ENCODE measurements around the gene RPTOR. TPM values are rescaled to one million over a fixed set of nuclear protein-coding genes. Genes with fewer than 3 reads are reported as not detected.

The RPTOR gene
- total RNA-seq, 3 donors from 2014 or later (not counting 1 experiment from before 2014, with no cell fraction given), result 49.2 to 63.6 (median 55.4) TPM

DNA sequence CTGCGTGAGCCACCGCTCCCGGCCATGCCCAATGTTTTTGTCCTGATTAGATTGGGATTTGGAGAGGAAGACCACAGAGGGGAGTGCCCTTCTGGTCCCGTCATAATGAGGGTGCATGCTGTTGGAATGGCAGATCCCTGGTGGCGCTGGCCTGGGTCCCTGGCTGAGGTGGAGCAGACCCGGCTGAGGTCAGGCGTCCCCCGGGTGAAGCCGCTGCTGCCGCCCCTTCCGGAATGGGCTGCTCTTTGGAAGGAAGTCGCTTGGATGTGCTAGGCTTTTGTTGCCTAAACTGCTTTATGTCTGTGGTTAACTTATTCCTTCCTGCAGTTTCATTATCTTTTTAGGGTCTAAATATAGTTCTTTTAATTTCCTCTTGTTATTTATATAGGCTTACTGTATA lies 326.7 kb downstream of the RPTOR start:
- intact Hi-C loops (cut with micrococcal nuclease), result no loop called here
- Histone ChIP-seq H3K4me3 (ENCODE audit: low read length) (no peak overlapping the region), H3K27ac (ENCODE audit: low read length) (no peak overlapping the region), H3K27me3 (ENCODE audit: control insufficient read depth, insufficient read depth, low read length) (no peaks in the 10 kb centered on the region), H3K9me3 (ENCODE audit: control insufficient read depth, insufficient read depth, low read length) (no peaks in the 10 kb centered on the region), H3K4me1 (ENCODE audit: control insufficient read depth, insufficient read depth, low read length) (peaks cover 26% of the 10 kb centered on the region), H3K36me3 (ENCODE audit: control insufficient read depth, insufficient read depth, low read length) (no peaks in the 10 kb centered on the region)
- Mint-ChIP-seq H3K27ac (peak overlapping the region; percentile 29 to 64), H3K27me3 (ENCODE audit: low read depth in 2 of 2) (no peaks in the 10 kb centered on the region), H3K9me3 (no peaks in the 10 kb centered on the region), H3K36me3 (no peaks in the 10 kb centered on the region), H3K4me1 (peaks cover 32 to 34% of the 10 kb centered on the region in 2 donors), H3K4me3 (peak overlapping the region; percentile 71)
- peak in 1 of 2 donors; percentile 38 for DNase-seq
- peak in 2 of 3 donors; percentile 45 to 55 for ATAC-seq
- WGBS (ENCODE audit: insufficient coverage), result 24% methylated on average over 12 of the region's 12 CpGs
- TF ChIP-seq, protein P1, sequence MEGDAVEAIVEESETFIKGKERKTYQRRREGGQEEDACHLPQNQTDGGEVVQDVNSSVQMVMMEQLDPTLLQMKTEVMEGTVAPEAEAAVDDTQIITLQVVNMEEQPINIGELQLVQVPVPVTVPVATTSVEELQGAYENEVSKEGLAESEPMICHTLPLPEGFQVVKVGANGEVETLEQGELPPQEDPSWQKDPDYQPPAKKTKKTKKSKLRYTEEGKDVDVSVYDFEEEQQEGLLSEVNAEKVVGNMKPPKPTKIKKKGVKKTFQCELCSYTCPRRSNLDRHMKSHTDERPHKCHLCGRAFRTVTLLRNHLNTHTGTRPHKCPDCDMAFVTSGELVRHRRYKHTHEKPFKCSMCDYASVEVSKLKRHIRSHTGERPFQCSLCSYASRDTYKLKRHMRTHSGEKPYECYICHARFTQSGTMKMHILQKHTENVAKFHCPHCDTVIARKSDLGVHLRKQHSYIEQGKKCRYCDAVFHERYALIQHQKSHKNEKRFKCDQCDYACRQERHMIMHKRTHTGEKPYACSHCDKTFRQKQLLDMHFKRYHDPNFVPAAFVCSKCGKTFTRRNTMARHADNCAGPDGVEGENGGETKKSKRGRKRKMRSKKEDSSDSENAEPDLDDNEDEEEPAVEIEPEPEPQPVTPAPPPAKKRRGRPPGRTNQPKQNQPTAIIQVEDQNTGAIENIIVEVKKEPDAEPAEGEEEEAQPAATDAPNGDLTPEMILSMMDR (IDR thresholded peaks at IDR 0.05), result no peak

DNA sequence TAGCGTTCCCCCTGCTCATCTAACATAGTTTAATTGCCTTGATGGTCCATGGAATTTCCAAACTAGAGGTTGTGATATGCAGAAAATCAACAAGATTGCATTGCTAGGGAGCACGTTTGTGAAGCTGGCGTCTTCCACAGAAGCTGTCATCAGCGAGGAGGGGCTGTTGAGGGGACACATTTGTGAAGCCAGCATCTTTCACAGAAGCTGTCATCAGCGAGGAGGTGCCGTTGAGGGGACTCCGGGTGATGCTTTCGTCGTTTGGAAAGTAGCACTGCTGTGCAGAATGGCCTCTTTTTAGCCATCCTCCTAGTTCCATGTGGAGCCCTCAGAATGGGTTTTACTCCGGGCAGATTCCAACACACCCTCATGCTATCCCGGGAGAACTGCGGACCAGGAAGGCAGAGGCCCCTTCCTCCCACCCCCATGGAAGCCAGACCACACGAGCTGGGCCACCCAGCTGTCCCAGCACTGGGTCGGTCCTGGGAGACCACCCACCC lies 327.4 kb downstream of the RPTOR start:
- H3K4me3 Mint-ChIP-seq, result peak overlapping the region; percentile 71
- no peak for DNase-seq
- H3K9me3 Mint-ChIP-seq, result no peaks in the 10 kb centered on the region
- Histone ChIP-seq H3K27ac (ENCODE audit: low read length) (no peak overlapping the region), H3K27me3 (ENCODE audit: control insufficient read depth, insufficient read depth, low read length) (no peaks in the 10 kb centered on the region), H3K4me3 (ENCODE audit: low read length) (no peak overlapping the region), H3K36me3 (ENCODE audit: control insufficient read depth, insufficient read depth, low read length) (no peaks in the 10 kb centered on the region), H3K4me1 (ENCODE audit: control insufficient read depth, insufficient read depth, low read length) (peaks cover 31% of the 10 kb centered on the region), H3K9me3 (ENCODE audit: control insufficient read depth, insufficient read depth, low read length) (no peaks in the 10 kb centered on the region)
- intact Hi-C loops (cut with micrococcal nuclease), result no loop called here
- 81% methylated on average over 14 of the region's 14 CpGs for WGBS (ENCODE audit: insufficient coverage)
- H3K27me3 Mint-ChIP-seq (ENCODE audit: low read depth in 2 of 2), result no peaks in the 10 kb centered on the region
- TF ChIP-seq, protein P1 (IDR thresholded peaks at IDR 0.05), result no peak
- no peaks in the 10 kb centered on the region for H3K36me3 Mint-ChIP-seq
- no peak for ATAC-seq
- peaks cover 34 to 37% of the 10 kb centered on the region in 2 donors for H3K4me1 Mint-ChIP-seq
- H3K27ac Mint-ChIP-seq, result peak overlapping the region; percentile 29 to 64

GRCh38 chr17:80872501-80873306 lies 328.1 kb downstream of the RPTOR start:
- Histone ChIP-seq H3K36me3 (ENCODE audit: control insufficient read depth, insufficient read depth, low read length) (no peaks in the 10 kb centered on the region), H3K27me3 (ENCODE audit: control insufficient read depth, insufficient read depth, low read length) (no peaks in the 10 kb centered on the region), H3K9me3 (ENCODE audit: control insufficient read depth, insufficient read depth, low read length) (no peaks in the 10 kb centered on the region), H3K4me1 (ENCODE audit: control insufficient read depth, insufficient read depth, low read length) (peaks cover 36% of the 10 kb centered on the region), H3K4me3 (ENCODE audit: low read length) (no peak overlapping the region), H3K27ac (ENCODE audit: low read length) (no peak overlapping the region)
- WGBS (ENCODE audit: insufficient coverage), result 73% methylated on average over 18 of the region's 18 CpGs
- no peak overlapping the region for H3K4me3 Mint-ChIP-seq
- no peaks in the 10 kb centered on the region for H3K36me3 Mint-ChIP-seq
- no peak overlapping the region for H3K27ac Mint-ChIP-seq
- peaks cover 39 to 43% of the 10 kb centered on the region in 2 donors for H3K4me1 Mint-ChIP-seq
- no peaks in the 10 kb centered on the region for H3K27me3 Mint-ChIP-seq (ENCODE audit: low read depth in 2 of 2)
- DNase-seq, result no peak
- intact Hi-C loops (cut with micrococcal nuclease), result no loop called here
- no peak for ATAC-seq
- TF ChIP-seq, protein P1 (IDR thresholded peaks at IDR 0.05), result no peak
- H3K9me3 Mint-ChIP-seq, result no peaks in the 10 kb centered on the region
